NCI-H187 treated with DMSO at 0.1 percent for 48 hours (cell line): ENCODE results near the gene MSI2.

Experiments
- DNase-seq: peaks from one replicate; lab custom pipeline; 2025; lab: John Stamatoyannopoulos, UW

Gene MSI2

GRCh38 chr17:57343717-57344116 lies 87.4 kb downstream of the MSI2 start:
- no peak for DNase-seq

GRCh38 chr17:57344261-57344660 lies 87.9 kb downstream of the MSI2 start:
- no peak for DNase-seq

- no peak for DNase-seq
Measured at GRCh38 chr17:57349541-57350247, 93.4 kb downstream of the MSI2 start.

- DNase-seq: no peak
Measured at GRCh38 chr17:57350266-57350665, 93.9 kb downstream of the MSI2 start.

- no peak for DNase-seq
Measured at GRCh38 chr17:57352665-57353175, 96.4 kb downstream of the MSI2 start.

- DNase-seq: no peak
Measured at GRCh38 chr17:57354673-57355072, 98.3 kb downstream of the MSI2 start.

GRCh38 chr17:57355090-57355859 lies 99.0 kb downstream of the MSI2 start:
- no peak for DNase-seq

- DNase-seq: no peak
Measured at GRCh38 chr17:57356153-57356718, 99.9 kb downstream of the MSI2 start.

GRCh38 chr17:57356719-57357391 lies 100.5 kb downstream of the MSI2 start:
- DNase-seq: no peak

GRCh38 chr17:57357392-57357784 lies 101.1 kb downstream of the MSI2 start:
- DNase-seq: no peak

- no peak for DNase-seq
Measured at GRCh38 chr17:57357830-57358430, 101.6 kb downstream of the MSI2 start.

- no peak for DNase-seq
Measured at GRCh38 chr17:57360266-57360665, 103.9 kb downstream of the MSI2 start.

- no peak for DNase-seq
Measured at GRCh38 chr17:57362797-57363556, 106.7 kb downstream of the MSI2 start.

GRCh38 chr17:57363580-57363979 lies 107.3 kb downstream of the MSI2 start:
- DNase-seq: no peak

- DNase-seq: no peak
Measured at GRCh38 chr17:57363998-57364643, 107.8 kb downstream of the MSI2 start.

GRCh38 chr17:57365420-57365819 lies 109.1 kb downstream of the MSI2 start:
- no peak for DNase-seq

- no peak for DNase-seq
Measured at GRCh38 chr17:57366177-57366557, 109.8 kb downstream of the MSI2 start.

GRCh38 chr17:57366558-57367351 lies 110.4 kb downstream of the MSI2 start:
- DNase-seq: no peak

- no peak for DNase-seq
Measured at GRCh38 chr17:57368637-57369336, 112.5 kb downstream of the MSI2 start.
